Adrenal gland (tissue), 12 donors: ENCODE measurements around the gene UNC93B1. TPM values are rescaled to one million over a fixed set of nuclear protein-coding genes. Genes with fewer than 3 reads are reported as not detected.
A peak's percentile ranks its signal among the peaks of the same experiment; 100 is the strongest.

Source experiments
- DNase-seq, 7 donors: peaks; one replicate each; pipeline ENCODE4 v3.0.0-alpha.2; 2019 to 2020
- H3K27ac ChIP-seq, 5 donors: fragments of 200-600 bp; sonication (generic) in 4 of 5; 1 replicate in 3 of 5; 2 replicates in 2 of 5; pipeline versions ENCODE4 v1.5.1 to v1.8.0; 2016 to 2020; ENCODE audit warnings: mild to moderate bottlenecking in 1 of 5
- H3K27me3 ChIP-seq: fragments of 200-600 bp; 2 replicates; pipeline ENCODE4 v1.8.0; 2021
- H3K36me3 ChIP-seq, 2 donors: fragments of 200-600 bp; replicated peaks in 1 of 2; 1 replicate in 1 of 2; 2 replicates in 1 of 2; pipeline versions ENCODE4 v1.5.1 to v1.8.0; 2018 to 2022
- H3K4me1 ChIP-seq, 2 donors: fragments of 200-600 bp; replicated peaks in 1 of 2; 1 replicate in 1 of 2; 2 replicates in 1 of 2; pipeline versions ENCODE4 v1.5.1 to v1.8.0; 2018 to 2021
- H3K4me3 ChIP-seq, 4 donors: fragments of 200-600 bp; sonication (generic) in 3 of 4; one replicate each; pipeline ENCODE4 v1.5.1; 2016 to 2018
- H3K9me3 ChIP-seq, 3 donors: fragments of 200-600 bp; sonication (generic) in 1 of 3; replicated peaks in 1 of 3; 1 replicate in 2 of 3; 2 replicates in 1 of 3; pipeline versions ENCODE4 v1.5.1 to v1.8.0; 2016 to 2021
- CTCF ChIP-seq, 6 experiments: fragments of 450-650 bp in 4 of 6; fragments of 200-600 bp in 2 of 6; sonication (generic) in 1 of 6; IDR thresholded peaks; 1 replicate in 5 of 6; 2 replicates in 1 of 6; pipeline versions ENCODE4 v1.5.1 to v1.8.0; 2016 to 2021; ENCODE audit warnings: antibody characterized with exemption in 6 of 6, mild to moderate bottlenecking in 2 of 6, moderate library complexity in 1 of 6
- POLR2A ChIP-seq, 2 donors: fragments of 450-650 bp; IDR thresholded peaks; one replicate each; pipeline ENCODE4 v1.6.1; 2017; ENCODE audit warnings: antibody characterized with exemption in 2 of 2, mild to moderate bottlenecking in 2 of 2, moderate library complexity in 1 of 2
- WGBS, 4 donors: extraction: QIAGEN DNeasy Blood & Tissue Kit in 2 of 4; methylation state at CpG; one replicate each; pipeline versions ENCODE4 v1.1.5 to v1.1.7; 2013 to 2017; 5-methylcytosine and 5-hydroxymethylcytosine counted together
- intact Hi-C, 2 donors: fragments of 100-400 bp; cut with DNase I; formaldehyde crosslinking; loops; one replicate each; pipeline versions ENCODE4 v1.14.1 to v1.15.0; 2022 to 2023
- polyA plus RNA-seq, 3 donors: library from polyadenylated mRNA; stranded (reverse); fragments of 200-250 nt in 2 of 3; fragments of 350-450 nt in 1 of 3; fragmentation: Illumina TruSeq in 1 of 3; extraction: RNeasy Lipid Tissue Mini Kit (QIAGEN cat#74804) in 1 of 3; gene quantifications; one replicate each; pipeline ENCODE4 v1.2.3, GENCODE V29; 2013 to 2014
- total RNA-seq, 9 donors: library from RNA; depleted of rRNA in 4 of 9; stranded (reverse); fragments of >200 nt in 4 of 9; fragments of 120-200 nt in 1 of 9; fragmentation: NEBNext Ultra II Directional in 1 of 9; extraction: Animal tissue kit (Norgen Biotek cat#: 25700) in 1 of 9; gene quantifications; one replicate each; pipeline versions ENCODE4 v1.1.0 to v1.2.4, GENCODE V29; 2013 to 2023
- donor health status: healthy with polysubstance abuse.
- donor health status: Bipolar disorder and iron deficiency.
- donor health status: DM: yes; HTN: yes; CAD: no.
- donor health status: DM: no; HTN: no; CAD: no.
- donor health status: DM: no; HTN: no; CAD: no.
- donor health status: DM: yes; HTN: yes; CAD: no.

Gene UNC93B1
- total and polyA plus RNA-seq, 12 donors, result 4.3 to 81.2 (median 57.3) TPM

GRCh38 chr11:68026391-68027105 is 22.7 kb upstream of the UNC93B1 start:
- TF ChIP-seq POLR2A (IDR thresholded peaks at IDR 0.05), result no peak
- TF ChIP-seq CTCF (IDR thresholded peaks at IDR 0.05), result no peak
- 84 to 94% (median 89%) methylated on average over 6 to 18 of the region's 18 CpGs for WGBS, 4 donors
- peaks cover 21 to 27% of the 10 kb centered on the region in 2 donors for H3K4me1 ChIP-seq
- H3K36me3 ChIP-seq, result peaks cover 0 to 4% of the 10 kb centered on the region in 2 donors
- H3K27me3 ChIP-seq, result no peaks in the 10 kb centered on the region
- H3K27ac ChIP-seq, result peak overlapping the region in 3 of 5 donors; percentile 34 to 96 (median 81)
- intact Hi-C loops, result no loop called here
- no peaks in the 10 kb centered on the region for H3K9me3 ChIP-seq
- H3K4me3 ChIP-seq, result no peak overlapping the region
- DNase-seq, result no peak

GRCh38 chr11:68025047-68025446 is 21.1 kb upstream of the UNC93B1 start:
- intact Hi-C loops, result no loop called here

GRCh38 chr11:68024508-68024907 is 20.6 kb upstream of the UNC93B1 start:
- H3K4me1 ChIP-seq, result peaks cover 10 to 33% of the 10 kb centered on the region in 2 donors
- no peak for TF ChIP-seq POLR2A (IDR thresholded peaks at IDR 0.05)
- no peak for TF ChIP-seq CTCF (IDR thresholded peaks at IDR 0.05)

More at GRCh38 chr11:68025047-68025446, 21.1 kb upstream of the UNC93B1 start:
- no peak overlapping the region for H3K27ac ChIP-seq
- peaks cover 0 to 5% of the 10 kb centered on the region in 2 donors for H3K36me3 ChIP-seq
- WGBS, 4 donors, result 70 to 90% (median 80%) methylated on average over 5 of the region's 5 CpGs
- peaks cover 15 to 34% of the 10 kb centered on the region in 2 donors for H3K4me1 ChIP-seq
- no peaks in the 10 kb centered on the region for H3K27me3 ChIP-seq
- DNase-seq, result no peak
- H3K4me3 ChIP-seq, result no peak overlapping the region
- no peaks in the 10 kb centered on the region for H3K9me3 ChIP-seq
- no peak for TF ChIP-seq CTCF (IDR thresholded peaks at IDR 0.05)
- no peak for TF ChIP-seq POLR2A (IDR thresholded peaks at IDR 0.05)

GRCh38 chr11:68022531-68022930 is 18.6 kb upstream of the UNC93B1 start:
- WGBS, 4 donors, result 85 to 93% (median 91%) methylated on average over 2 to 13 of the region's 13 CpGs
- intact Hi-C loops, result no loop called here

More at GRCh38 chr11:68024508-68024907, 20.6 kb upstream of the UNC93B1 start:
- 80 to 91% (median 89%) methylated on average over 5 of the region's 5 CpGs for WGBS, 4 donors
- no peaks in the 10 kb centered on the region for H3K9me3 ChIP-seq
- H3K27me3 ChIP-seq, result no peaks in the 10 kb centered on the region
- intact Hi-C loops, result no loop called here
- DNase-seq, result no peak
- H3K27ac ChIP-seq, result no peak overlapping the region
- peaks cover 0 to 5% of the 10 kb centered on the region in 2 donors for H3K36me3 ChIP-seq
- H3K4me3 ChIP-seq, result no peak overlapping the region

More at GRCh38 chr11:68022531-68022930, 18.6 kb upstream of the UNC93B1 start:
- H3K36me3 ChIP-seq, result peaks cover 0 to 5% of the 10 kb centered on the region in 2 donors
- H3K9me3 ChIP-seq, result no peaks in the 10 kb centered on the region
- H3K4me3 ChIP-seq, result no peak overlapping the region
- H3K27me3 ChIP-seq, result no peaks in the 10 kb centered on the region
- H3K4me1 ChIP-seq, result peaks cover 2 to 25% of the 10 kb centered on the region in 2 donors
- DNase-seq, result no peak
- H3K27ac ChIP-seq, result no peak overlapping the region
- TF ChIP-seq POLR2A (IDR thresholded peaks at IDR 0.05) (no peak), CTCF (IDR thresholded peaks at IDR 0.05) (no peak)
